SIG-M5 (cell line): Measurements from ENCODE around the gene CSRP1.
"Not testable (repeated sequence)": the region's sequence is repeated elsewhere in the genome, so short reads cannot be mapped to it uniquely, and the experiment has no call there.

Experiments
- DNase-seq: peaks from one replicate; lab custom pipeline; 2025; lab: John Stamatoyannopoulos, UW

CSRP1 gene

DNA sequence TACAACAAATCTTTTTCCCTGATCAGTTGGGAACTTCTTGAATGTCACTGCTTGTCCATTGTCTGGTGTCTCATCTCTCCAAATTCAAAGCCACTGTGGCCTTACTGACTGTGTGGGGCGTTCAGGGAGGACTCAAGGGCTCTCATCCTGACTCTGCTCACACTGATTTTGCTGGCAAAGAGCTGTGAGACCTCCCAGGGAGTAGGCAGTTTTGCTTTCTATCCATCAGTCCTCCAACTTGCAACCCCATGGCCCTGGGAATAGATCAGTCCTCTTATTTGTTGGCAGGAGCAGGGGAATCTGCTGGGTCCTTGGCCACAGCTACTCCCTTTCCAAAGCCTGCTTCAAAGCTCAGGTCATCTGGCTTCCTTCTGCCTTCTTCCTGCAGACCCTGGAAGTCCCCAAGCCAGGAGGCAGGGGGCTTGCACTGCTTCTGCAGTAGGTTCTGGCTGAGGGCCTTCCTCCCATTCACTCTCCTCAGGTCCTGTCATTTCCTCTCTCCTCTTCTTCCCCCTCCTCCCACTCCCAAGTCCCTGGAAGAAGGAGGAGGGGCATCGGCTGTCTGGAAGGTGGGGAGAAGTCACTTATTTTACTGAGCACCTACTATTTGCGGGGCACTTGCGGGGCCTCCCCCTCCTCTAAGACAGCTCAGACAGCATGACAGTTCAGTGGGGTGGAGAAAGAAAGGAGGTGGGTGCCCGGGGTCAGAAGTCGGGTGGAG lies 31.1 kb upstream of the CSRP1 start:
- no peak for DNase-seq

DNA sequence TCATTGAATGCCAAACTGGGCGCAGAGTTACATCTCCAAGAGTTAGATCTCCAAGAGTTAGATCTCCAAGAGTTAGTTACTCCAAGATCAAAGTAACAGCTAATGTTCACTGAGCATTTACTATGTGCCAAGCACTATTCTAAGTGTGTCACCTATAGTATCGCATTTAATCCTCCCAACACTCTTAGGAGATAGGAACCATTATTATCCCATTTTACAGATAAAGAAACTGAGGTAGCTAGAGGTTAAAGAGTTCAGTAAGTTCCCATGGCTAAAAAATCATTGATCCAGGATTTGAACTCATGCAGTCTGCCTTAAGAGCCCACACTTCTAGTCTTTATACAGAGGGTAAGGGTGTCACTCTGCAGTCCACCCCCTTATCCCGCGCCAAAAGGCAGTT lies 30.5 kb upstream of the CSRP1 start:
- DNase-seq = no peak

DNA sequence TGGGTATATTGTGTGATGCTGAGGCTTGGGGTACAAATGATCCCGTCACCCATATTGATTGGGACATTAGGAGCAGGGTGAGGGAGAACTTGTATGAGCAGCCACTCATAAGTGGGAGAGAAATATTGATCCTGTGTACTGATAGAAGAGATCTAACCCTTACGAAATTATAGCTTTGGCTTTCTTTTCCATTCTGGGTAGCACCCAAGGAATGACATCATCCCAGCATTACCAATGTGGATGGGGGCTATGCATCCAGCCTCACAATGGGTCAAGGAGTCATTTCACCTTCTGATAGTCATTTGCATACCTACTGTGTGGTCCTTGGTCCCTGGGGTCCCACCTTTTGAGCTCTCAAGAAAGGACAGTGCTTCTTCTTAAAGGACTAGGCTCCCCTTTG lies 30.1 kb upstream of the CSRP1 start:
- DNase-seq = no peak

DNA sequence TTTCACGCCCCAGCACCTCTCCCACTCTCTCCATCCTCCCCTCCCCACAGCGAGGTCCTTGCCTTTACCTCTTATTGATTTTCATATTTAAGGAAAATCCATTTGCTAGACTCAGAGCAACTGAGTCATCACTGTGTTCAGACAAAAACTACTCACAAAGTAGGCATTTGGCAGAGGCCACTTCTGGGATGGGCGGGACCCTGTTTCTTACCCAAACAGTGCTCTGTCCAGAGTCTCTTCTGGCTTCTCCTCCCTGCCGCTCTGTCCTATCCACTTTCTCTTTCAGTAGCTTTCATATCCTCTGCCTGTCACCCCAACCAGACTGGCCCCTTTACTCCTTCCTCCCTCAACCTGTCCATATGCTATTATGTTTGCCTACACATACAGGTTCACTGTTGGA lies 29.6 kb upstream of the CSRP1 start:
- DNase-seq = no peak

DNA sequence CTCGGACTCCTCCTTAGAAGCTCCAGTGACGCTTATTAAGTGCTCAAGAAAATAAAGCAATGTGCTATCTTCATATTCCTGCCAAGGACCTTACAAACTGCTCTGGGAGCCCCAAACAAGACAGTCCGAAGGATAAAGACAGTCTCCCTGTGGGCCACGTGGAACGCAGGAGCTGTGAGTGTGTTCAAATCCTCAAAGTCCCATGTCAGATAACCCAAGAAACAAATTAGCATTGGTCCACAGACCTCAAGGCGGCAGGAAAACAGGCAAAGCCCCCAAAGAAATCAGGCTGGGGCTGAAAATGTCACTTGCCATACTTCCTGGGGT lies 29.0 kb upstream of the CSRP1 start:
- no peak for DNase-seq

DNA sequence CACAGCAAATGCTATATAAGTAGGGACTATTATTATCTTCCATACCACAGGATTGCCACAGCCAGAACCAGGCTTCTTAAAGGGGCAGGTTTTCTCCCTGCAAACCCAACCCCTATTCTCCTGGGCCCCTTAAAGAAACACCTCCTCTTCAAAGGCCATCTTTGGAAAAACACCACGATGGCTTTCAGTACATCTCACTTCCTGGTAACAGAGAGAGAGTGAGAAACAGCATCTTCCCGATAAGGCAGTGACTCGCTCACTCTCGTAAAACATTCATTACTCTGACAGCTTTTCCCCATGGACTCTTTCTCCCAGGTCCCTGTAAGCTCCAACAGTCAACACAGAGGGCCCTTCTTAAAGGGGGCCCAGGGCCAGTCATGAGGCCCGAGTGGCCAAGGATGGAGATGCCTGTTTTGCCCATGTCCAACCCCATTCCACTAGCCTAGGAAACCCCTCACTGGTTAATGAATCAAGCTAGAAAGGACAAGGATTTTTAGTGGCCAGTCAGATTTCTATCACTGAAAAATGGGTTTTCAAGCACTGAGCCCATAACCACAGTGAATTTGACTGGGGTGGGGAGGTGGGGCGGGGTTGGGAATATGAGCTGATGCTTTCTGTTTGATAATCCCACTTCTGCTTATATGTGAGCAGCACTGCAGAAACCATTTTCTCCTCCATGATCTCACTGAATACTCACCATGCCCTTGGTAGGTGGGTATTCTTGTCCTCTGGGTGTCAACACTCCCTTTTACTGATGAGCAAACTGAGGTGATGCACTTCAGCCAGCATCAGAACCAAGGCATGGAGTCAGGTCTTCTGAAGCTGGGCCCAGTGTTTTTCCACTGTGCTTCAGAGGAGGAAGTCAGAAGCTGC lies 28.4 kb upstream of the CSRP1 start:
- DNase-seq = no peak

DNA sequence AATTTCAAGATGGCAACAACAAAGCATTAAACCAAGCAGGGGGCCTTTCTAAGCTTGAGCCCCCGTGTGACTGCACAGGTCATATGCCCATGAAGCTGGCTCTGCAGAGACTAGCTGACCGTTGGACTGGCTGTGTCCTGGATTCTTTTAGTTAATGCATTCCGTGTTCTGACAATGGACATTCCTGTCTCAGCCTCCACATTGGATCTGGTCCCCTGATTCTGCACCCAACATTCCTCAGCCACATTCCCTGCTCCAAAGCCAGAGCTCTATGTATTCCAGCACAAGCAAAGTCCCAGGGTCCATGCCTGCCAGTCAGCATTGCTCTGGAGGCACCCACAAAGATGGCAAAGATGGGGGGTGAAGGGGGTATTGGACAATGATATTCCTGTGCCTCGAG lies 26.9 kb upstream of the CSRP1 start:
- DNase-seq = no peak

DNA sequence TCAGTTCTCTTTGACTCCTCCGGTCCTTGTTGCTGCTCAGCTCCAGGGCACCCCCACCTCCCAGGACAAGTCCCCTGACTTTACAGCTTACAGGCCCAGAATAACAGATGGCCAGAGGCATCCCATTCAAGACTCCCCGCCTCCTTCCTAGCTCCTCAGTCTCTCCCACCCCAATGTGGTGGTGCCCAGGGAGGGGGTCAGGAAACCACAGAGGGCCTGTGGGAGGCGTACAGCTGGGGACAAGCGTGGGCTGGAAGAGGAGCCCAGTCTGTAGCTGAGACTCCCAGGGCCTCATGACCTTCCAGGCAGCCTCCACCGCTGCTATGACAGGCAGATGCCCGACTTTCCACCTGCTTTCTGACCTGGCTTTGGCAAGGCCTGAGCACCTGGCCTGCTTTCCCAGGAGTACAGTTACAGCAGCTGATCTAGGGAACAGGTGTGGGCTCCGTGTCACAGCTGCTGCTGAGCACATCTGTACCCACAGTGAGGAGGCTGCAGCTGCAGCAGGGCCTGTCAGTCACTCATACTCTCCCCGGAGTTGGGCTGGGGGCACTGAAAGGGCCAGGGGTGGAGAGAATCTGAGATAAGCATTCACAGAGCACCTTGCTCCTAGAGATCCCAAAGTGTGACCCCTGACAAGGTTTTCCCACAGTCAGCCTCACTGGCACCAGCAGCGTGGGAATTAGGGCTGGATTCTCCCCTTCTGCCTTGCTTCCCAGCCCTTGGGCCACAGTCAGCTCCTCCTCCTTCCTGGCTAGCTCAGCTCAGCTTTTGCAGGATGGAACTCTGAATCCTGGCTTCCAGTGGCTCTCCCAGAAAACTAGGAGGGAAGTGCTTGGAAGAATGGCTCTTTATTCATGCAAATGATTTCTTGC lies 24.9 kb upstream of the CSRP1 start:
- DNase-seq = no peak

DNA sequence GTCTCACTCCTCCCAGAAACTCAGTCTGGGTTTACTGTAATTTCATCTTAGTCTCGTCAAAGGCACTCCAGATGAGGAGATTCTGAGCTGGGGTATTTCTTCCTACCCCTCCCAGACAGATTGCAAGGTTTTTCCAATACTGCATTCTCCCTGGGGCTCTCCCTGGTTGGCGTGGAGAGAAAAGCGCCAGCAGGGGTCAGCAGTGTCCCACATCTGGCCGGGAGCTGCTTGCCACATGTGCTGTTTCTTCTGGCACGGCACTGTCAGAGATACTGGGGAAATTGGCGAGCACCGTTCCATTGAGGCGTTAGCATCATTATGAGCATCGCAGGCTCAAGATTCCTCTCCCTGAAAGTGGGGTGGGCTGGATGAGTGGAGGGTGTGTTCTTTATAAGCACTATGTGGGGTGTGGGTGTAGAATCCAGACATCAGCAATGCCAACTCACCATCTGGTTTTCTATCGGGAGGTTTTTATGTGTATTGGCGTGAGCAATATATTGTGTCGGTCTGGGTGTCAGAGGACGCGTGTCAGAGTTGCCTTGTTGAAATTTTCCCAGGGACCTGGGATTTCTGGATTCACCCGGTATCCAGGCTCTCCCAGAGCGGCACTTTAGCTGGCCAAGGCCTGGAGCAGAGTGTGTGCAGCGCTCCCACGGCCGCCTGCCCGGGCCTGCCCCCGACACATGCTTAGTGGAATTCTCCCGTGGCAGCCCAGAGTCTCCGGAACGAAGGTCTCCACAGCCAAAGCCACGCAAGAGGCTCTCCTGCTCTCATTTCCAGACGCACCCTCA lies 24.0 kb upstream of the CSRP1 start:
- no peak for DNase-seq

DNA sequence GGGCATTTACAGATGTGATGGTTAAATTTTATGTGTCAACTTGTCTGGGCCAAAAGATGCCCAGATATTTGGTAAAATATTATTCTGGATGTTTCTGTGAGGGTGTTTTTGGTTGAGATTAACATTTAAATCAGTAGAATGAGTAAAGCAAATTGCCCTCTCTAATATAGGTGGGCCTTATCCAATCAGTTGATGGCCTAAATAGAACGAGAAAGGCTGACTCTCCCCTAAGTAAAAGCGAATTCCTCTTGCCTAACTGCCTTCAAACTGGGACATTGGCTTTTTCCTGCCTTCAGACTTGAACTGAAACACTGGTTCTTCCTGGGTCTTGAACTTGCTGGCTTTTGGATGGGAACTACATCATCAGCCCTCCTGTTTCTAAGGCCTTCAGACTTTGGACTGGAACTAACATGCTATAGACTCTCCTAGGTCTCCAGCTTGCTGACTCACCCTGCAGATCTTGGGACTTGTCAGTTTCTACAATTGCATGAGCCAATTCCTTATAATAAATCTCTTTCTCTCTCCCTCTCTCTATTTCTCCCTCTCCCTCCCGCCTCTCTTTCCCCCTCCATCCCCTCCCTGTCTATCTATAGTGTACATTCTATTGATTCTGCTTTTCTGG lies 21.8 kb upstream of the CSRP1 start:
- DNase-seq = no peak

DNA sequence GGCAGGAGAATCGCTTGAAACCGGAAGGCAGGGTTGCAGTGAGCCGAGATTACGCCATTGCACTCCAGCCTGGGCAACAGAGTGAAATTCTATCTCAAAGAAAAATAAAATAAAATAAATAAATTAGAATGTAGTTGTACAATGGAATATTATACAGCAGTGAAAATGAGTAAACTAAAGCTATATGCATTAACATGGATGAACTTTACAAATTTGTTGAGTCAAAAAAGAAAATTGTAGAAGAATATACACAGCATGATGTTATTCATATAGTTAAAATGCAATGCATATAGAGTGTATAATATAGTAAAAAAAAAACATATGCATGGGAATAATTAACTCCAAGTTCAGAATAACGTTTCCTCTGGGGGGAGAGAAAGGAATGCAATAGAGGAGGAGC lies 21.0 kb upstream of the CSRP1 start:
- no peak for DNase-seq

DNA sequence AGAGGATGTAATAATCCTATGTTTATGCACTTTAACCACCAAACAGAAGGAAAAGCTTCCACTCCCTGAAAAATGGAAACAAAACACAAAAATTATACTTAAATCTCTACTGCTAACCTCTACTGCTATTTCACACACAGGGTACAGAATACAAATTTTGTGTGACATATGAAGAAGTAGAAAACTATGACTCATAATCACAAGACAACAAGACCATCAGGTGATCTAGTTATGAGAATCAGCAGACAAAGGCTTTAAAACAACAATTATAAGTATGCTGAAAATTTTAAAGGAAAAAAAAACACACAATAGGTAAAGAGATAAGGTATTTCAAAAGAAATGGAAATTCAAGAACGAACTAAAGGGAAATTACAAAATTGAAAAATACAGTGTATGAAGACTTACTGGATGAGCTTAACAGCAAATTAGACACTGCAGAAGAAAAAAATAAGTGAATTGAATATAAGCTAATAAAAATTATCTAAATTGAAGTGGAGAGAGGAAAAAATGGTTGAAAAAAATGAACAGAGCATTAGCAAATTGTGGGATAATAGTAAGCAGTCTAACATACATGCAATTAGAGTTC lies 18.4 kb upstream of the CSRP1 start:
- DNase-seq = no peak

DNA sequence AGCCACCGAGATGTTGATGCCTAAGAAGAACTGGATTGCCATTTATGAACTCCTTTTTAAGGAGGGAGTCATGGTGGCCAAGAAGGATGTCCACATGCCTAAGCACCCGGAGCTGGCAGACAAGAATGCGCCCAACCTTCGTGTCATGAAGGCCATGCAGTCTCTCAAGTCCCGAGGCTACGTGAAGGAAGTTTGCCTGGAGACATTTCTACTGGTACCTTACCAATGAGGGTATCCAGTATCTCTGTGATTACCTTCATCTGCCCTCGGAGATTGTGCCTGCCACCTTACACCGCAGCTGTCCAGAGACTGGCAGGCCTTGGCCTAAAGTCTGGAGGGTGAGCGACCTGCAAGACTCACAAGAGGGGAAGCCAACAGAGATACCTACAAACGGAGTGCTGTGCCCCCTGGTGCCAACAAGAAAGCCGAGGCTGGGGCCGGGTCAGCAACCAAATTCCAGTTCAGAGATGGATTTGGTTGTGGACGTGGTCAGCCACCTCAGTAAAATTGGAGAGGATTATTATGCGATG lies 13.2 kb upstream of the CSRP1 start:
- not testable (repeated sequence) for DNase-seq

DNA sequence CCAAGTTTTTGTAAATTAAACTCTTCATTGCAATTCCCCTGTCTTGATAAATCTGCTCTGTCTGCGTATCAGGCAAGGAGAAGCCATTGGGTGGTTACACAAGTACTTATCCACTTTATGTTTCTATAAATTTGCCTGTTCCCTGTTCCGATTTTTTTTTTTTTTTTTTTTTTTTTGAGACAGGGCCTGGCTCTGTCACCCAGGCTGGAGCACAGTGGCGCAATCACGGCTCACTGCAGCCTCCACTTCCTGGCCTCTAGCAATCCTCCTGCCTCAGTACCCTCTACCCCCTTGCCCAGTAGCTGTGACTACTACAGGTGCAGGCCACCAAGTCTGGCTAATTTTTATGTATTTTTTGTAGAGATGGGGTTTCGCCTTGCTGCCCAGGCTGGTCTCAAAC lies 11.1 kb upstream of the CSRP1 start:
- no peak for DNase-seq

DNA sequence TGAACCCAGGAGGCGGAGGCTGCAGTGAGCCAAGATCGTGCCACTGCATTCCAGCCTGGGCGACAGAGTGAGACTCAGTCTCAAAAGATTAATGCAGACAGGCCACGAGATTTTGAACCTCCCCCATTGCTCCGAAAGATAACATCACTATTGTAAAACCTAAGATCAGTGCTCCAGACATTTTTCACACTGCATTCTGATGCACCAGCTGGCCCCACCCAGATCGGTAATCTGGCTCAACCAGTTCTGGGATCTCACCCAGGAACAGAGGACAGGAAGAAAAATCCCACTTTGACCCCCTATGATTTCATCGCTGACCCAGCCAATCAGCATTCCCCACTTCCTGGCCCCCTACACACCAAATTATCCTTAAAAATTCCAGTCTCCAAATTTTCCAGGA lies 10.7 kb upstream of the CSRP1 start:
- DNase-seq = no peak

DNA sequence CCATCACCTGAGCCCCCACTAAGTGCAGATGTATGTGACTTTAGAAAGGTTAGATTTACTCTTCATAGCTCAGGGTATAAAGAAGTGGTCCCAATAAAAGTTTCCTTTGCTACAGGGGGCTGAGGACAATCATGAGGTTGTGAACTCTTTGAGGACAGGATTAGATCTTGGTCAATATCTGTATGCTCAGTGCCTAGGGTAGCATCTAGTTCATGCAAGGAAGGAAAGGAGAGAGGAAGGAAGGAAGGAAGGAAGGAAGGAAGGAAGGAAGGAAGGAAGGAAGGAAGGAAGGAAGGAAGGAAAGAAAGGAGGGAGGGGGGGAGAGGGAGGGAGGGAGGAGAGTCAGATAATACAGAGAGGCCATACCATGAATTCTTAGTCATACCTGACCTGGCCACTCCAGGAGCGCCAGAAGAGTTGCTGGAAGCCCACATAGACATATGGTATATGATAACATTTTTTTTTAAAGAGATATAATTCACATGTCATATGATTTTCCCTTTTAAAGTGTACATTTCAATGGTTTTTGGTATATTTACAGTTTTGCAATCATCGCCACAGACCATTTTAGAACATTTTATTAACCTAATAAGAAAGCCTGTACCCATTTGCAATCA lies 9.7 kb upstream of the CSRP1 start:
- no peak for DNase-seq

DNA sequence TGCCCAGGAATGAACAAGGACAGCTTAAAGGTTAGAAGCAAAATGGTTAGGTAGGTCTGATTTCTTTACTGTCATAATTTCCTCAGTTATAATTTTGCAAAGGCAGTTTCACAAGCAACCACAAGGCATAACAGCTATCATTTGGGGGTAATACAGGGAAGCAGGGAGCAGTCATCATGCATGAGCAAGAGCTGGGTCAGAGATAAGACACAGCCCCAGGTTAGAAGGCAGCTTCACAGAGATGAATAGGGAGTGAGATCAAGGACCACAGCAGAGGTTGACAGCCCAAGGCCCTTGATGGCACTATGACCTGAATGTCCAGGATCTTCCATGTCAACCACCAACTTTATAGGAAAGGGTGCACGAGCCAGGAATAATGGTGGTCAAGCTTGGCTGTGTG lies 9.0 kb upstream of the CSRP1 start:
- no peak for DNase-seq

DNA sequence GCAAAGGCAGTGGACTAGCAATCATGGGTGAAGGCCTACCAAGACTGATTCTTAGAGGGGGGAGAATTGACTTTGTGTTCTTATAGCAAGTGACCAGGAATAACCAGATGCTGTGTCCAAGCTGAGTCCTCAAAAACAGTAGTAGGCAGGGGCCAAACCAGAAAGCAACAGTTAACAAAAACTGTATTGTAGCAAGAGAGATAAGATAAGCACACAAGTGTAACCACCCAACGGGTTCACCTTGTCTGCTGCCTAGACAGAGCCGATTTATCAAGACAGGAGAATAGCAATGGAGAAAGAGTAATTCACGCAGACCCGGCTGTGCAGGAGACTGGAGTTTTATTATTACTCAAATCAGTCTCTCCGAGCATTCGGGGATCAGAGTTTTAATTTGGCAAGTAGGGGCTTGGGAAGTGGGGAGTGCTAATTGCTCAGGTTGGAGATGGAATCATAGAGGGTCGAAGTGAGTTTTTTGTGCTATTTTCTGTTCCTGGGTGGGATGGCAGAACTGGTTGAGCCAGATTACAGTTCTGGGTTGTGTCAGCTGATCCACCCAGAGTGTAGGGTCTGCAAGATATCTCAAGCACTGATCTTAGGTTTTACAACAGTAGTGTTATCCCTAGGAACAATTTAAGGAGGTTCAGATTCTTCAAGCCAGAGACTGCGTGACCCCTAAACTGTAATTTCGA lies 8.3 kb upstream of the CSRP1 start:
- DNase-seq = no peak

DNA sequence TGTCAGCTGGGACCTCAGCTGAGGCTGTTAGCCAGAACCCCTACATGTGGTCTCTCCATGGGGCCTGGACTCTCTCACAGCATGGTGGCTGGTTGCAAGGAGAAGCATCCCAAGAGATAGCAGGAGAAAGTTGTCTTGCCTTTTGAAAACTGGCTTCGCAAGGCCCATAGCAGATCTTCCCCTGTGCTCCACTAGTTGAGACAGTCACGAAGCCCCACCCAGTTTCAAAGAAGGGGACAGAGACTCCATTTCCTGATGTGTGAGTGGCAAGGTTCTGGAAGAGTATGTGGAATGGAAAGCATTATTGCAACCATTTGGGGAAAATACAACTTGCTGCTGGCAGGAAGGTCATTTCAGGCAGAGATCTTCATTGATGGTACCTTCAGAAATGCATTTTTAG lies 7.5 kb upstream of the CSRP1 start:
- DNase-seq = no peak
